ENCODE measurements around the gene EN2. TPM values are rescaled to one million over a fixed set of nuclear protein-coding genes. Genes with fewer than 3 reads are reported as not detected.

The EN2 gene
- total RNA-seq, 1 donor from 2014 or later = not detected

Other genes with a start within 250 kb of the EN2 start
- gene INSIG1, start 160.3 kb upstream of the EN2 start, total RNA-seq = 8.7 TPM
- not detected for gene CNPY1, start 88.4 kb downstream of the EN2 start, total RNA-seq
- 37.8 TPM for gene RBM33, start 186.5 kb downstream of the EN2 start, total RNA-seq